ENCODE measurements around the gene APMAP.
"Not testable (repeated sequence)": the region's sequence is repeated elsewhere in the genome, so short reads cannot be mapped to it uniquely, and the experiment has no call there.

The APMAP gene

GRCh38 chr20:24951536-24952083 is 40.9 kb downstream of the APMAP start:
- no peak for DNase-seq (ENCODE audit: low read depth)

GRCh38 chr20:24950836-24951525 is 41.6 kb downstream of the APMAP start:
- no peak for DNase-seq (ENCODE audit: low read depth)

GRCh38 chr20:24950128-24950835 is 42.3 kb downstream of the APMAP start:
- no peak for DNase-seq (ENCODE audit: low read depth)

- no peak for DNase-seq (ENCODE audit: low read depth)
These were observed 42.8 kb downstream of the APMAP start for GRCh38 chr20:24949756-24950127.

GRCh38 chr20:24948939-24949679 is 43.4 kb downstream of the APMAP start, which contains the start of gene CST7:
Gene CST7, plus strand, starts transcription at chr20:24949269. Its CDS starts 237 bp downstream, at chr20:24949506.
- peak; percentile 87 for DNase-seq (ENCODE audit: low read depth)

GRCh38 chr20:24948396-24948938 is 44.1 kb downstream of the APMAP start:
- not testable (repeated sequence) for DNase-seq (ENCODE audit: low read depth)

- not testable (repeated sequence) for DNase-seq (ENCODE audit: low read depth)
These were observed 46.2 kb downstream of the APMAP start for GRCh38 chr20:24946376-24946775.

- no peak for DNase-seq (ENCODE audit: low read depth)
These were observed 48.8 kb downstream of the APMAP start for GRCh38 chr20:24943731-24944130.

- no peak for DNase-seq (ENCODE audit: low read depth)
These were observed 49.4 kb downstream of the APMAP start for GRCh38 chr20:24943196-24943595.

- DNase-seq (ENCODE audit: low read depth) = no peak
These were observed 49.9 kb downstream of the APMAP start for GRCh38 chr20:24942679-24943078.

GRCh38 chr20:24939036-24939435 is 53.5 kb downstream of the APMAP start:
- no peak for DNase-seq (ENCODE audit: low read depth)

- DNase-seq (ENCODE audit: low read depth) = no peak
These were observed 54.1 kb downstream of the APMAP start for GRCh38 chr20:24938498-24938897.

GRCh38 chr20:24937579-24937978 is 55.0 kb downstream of the APMAP start:
- no peak for DNase-seq (ENCODE audit: low read depth)

GRCh38 chr20:24936526-24937407 is 55.8 kb downstream of the APMAP start:
- DNase-seq (ENCODE audit: low read depth) = no peak

- DNase-seq (ENCODE audit: low read depth) = no peak
These were observed 56.6 kb downstream of the APMAP start for GRCh38 chr20:24935766-24936525.

- no peak for DNase-seq (ENCODE audit: low read depth)
These were observed 57.4 kb downstream of the APMAP start for GRCh38 chr20:24935140-24935539.

GRCh38 chr20:24934716-24935115 is 57.8 kb downstream of the APMAP start:
- DNase-seq (ENCODE audit: low read depth) = no peak

- no peak for DNase-seq (ENCODE audit: low read depth)
These were observed 58.4 kb downstream of the APMAP start for GRCh38 chr20:24934101-24934661.

GRCh38 chr20:24933266-24933908 is 59.2 kb downstream of the APMAP start:
- DNase-seq (ENCODE audit: low read depth) = no peak

- not testable (repeated sequence) for DNase-seq (ENCODE audit: low read depth)
These were observed 60.7 kb downstream of the APMAP start for GRCh38 chr20:24931893-24932292.
